Measurements from ENCODE around the gene KDM1B.
A peak's percentile ranks its signal among the peaks of the same experiment; 100 is the strongest.

KDM1B gene

GRCh38 chr6:18155150-18155863 lies at the start of gene KDM1B:
KDM1B (plus strand) TSS chr6:18155422; CDS start chr6:18159896, 4,474 bp downstream.
- peak; percentile 87 to 100 (median 98) for DNase-seq

GRCh38 chr6:18107061-18107460 lies 48.2 kb upstream of the KDM1B start:
- no peak for DNase-seq

DNA sequence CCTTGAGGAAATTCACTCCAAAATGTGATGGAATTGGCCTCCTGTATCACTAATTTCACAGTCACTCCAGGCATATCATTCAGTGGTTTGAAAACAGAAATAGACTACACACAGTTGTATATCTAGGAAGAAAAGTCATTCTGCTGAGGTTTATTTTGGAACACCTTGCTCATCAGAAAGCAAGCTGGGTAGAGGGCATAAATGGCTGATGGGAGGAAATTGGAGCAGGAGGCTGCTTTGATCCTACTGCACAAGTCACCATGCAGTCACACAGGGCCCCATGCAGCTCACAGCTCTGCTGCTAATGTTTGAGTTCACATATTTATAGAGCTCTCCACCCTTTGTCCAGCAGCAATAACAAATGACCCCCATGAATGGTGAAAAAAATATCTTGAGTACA lies 45.1 kb upstream of the KDM1B start:
- no peak for DNase-seq

- no peak for DNase-seq
Measured at GRCh38 chr6:18115356-18115755, 39.9 kb upstream of the KDM1B start.

DNA sequence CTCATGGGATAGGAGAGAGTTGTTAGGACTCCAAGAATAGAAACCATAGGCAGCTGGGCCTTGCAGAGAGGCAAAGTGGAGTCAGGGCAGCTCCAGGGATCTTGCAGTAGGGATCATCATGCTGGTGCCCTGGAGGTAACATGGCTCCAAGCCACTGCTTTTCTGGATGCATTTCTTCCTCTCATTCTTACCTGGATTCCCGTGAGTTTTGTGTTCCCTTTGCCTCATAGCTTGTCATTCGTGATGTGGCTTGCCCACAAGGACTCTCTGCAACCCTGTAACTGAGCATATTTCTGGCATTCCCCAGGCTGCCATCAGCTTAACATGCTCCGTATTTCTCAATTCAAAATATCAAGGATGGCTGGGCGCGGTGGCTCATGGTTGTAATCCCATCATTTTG lies 38.1 kb upstream of the KDM1B start:
- no peak for DNase-seq

- DNase-seq = no peak
Measured at GRCh38 chr6:18118330-18118729, 36.9 kb upstream of the KDM1B start.

- DNase-seq = no peak
Measured at GRCh38 chr6:18119236-18119635, 36.0 kb upstream of the KDM1B start.

DNA sequence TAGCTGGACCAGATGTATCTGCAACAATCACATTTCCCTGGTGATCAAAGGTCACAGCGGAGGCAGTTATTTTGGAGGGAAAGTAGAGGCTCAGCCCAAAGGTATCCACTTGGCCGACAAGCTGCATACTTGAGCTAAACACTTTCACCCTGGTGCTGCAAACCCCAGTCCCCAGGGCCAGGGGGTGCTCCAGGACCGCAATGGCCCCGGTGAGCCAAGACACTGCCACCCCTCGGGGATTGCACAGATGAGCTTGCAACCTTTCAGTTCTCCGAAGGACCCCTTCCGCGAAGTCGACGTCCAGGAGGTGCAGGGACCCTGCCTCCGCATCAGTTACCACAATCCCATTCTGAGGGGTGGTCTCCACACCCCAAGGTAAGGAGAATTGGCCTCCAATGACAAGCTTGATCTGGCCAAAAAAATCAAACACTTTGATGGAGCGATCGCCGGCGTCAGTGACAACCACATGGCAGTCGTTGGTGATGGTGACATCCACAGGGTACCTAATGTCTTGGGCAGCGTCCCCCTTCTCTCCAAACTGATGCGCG lies 33.6 kb upstream of the KDM1B start:
- DNase-seq = no peak

DNA sequence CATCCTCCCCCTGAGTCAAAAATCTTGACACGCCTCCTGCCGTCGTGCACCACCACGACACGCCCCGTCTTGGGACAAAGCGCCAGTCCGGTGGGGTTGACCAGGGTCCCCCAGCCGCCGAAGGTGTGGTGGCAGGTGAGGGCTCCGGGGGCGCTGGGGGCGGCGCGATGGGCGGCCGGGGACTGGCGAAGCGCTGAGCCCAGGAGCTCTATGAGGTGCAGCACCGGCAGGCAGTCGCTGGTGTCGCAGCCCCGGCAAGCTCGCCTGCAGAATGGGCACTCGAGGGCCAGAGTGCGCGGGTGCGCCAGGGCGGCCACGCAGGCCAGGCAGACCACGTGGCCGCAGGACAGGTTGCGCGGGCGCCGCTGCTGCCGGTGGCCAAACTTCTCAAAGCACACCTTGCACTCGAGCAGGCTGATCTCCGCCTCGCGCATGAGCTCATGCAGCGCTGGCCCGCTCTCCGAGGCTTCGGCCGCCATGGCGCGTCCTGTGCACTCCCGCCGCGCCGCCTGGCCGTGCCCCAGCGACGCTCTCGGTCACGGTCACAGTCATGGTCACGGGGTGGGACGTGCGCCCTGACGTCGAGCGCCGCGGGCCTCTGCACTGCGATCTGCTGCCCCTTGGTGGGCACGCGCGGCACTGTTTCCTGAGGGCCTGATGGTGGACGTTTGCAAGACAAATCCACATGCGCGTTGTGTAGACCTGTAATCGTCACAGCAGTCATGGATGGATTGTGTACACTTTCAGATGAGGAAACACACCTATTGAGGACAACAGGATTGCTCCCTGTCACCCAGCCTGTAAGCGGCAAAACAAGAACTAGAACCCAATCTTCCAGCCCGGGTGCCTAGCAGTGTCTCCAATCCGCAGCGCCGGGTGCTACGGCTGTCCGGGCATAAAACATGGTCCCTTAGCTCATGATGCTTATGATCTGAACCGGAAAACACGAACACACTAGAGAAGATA lies 32.8 kb upstream of the KDM1B start, which contains the start of gene NHLRC1:
NHLRC1 (minus strand) TSS at position 550 of the 966 bp plus-strand sequence; CDS start at position 479, 71 bp downstream.
- DNase-seq = peak in 55 of 56 donors; percentile 29 to 91 (median 78)

- DNase-seq = no peak
Measured at GRCh38 chr6:18126121-18126520, 29.1 kb upstream of the KDM1B start.

GRCh38 chr6:18132346-18132745 lies 22.9 kb upstream of the KDM1B start:
- DNase-seq = no peak

DNA sequence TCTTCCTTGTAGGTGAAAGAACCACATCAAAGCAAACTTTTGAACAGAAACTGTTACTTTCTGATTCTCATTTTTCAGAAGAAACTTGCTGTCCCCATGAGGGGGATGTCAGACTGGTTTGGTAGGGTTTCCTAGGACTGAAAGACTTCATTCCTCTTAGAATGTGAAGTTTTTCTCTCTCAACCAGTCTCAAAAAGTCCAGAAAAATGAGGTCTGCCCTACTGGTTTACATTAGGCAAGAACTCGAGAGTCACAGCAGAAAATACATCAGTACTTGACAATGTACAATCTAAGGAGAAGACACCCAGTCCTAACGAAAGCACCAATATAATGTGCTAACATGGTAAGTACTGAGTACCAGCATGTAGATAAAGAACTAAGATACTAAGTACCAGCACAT lies 20.1 kb upstream of the KDM1B start:
- DNase-seq = no peak

DNA sequence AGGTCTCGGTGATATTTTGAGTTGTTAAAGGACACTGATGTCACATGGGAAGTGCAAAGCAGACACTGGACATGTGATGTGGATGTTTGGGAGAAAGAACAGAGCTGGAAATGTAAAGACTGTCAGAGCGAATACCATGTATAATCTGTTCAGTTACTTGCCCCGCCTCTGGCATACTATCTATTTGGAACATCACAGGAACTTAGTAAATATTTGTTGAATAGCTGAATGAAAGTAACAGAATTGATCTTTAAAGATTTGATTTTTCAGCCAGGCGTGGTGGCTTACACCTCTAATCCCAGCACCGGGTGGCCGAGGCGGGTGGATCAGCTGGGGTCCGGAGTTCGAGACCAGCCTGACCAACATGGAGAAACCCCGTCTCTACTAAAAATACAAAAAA lies 19.0 kb upstream of the KDM1B start:
- no peak for DNase-seq

DNA sequence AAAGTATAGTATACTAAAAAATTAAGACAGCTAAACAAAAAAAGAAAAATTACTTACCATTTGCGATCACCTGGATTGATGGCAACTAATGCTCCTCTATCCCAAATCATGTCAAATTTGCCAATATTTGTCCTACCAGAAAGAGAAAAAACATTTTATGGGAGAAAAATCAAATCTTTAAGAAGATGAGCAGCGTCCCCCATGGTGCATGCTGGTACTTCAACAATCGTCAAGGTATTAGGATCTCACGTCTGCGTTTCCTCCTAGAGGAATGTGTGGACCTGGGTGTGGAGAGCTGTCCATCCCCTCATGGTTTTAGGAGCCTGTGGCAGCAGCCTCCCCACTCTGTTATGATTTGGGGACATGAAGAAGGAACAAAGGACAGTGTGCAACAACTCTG lies 16.3 kb upstream of the KDM1B start:
- DNase-seq = no peak

- DNase-seq = no peak
Measured at GRCh38 chr6:18139935-18140621, 15.1 kb upstream of the KDM1B start.

DNA sequence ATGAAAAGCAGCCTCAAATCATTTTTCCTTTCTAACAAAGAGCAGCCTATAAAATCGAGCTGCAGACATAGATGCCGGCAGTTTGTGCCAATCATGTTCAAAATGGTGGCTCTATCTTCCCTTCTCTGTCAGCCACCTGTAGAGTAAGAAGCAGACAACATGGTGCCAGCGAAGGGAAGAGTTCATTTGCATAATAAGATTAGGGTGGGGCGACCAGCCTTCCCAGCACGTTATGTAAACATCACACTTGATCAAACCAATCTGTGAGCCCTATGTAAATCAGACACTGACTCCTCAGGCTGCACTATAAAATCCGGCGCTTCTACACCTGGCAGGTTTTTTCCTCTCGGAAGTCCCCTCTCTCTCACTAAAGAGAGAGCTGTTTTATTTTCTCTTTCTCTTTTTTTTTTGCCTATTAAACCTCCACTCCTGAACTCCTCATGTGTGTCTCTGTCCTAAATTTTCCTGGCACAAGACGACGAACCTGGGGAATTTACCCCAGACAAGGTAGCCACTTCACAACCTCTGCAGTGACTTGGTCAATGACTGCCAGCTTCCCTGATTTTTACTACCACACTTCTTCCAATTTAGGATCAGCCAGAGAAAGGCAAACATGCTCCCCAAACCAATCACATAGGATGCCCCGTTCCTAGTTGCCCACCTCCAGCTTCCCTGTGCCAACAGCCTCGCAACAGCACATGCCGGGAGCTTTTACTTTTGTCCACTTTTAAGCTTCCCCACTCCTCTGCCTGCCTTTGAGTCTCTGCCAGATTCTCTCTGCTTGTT lies 13.2 kb upstream of the KDM1B start:
- no peak for DNase-seq

DNA sequence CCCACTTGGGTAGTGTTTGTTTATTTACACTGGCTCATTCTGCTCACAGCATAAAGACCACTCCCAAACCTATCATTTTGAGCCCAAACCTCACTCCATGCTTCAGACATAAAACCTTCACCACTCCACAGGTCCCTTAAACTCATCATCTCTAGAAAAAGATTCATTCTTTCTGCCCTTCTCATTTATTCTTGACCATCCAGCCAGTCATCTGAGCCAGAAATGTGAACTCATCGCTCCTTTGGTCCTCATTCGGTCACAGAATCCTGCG lies 12.7 kb upstream of the KDM1B start:
- no peak for DNase-seq

DNA sequence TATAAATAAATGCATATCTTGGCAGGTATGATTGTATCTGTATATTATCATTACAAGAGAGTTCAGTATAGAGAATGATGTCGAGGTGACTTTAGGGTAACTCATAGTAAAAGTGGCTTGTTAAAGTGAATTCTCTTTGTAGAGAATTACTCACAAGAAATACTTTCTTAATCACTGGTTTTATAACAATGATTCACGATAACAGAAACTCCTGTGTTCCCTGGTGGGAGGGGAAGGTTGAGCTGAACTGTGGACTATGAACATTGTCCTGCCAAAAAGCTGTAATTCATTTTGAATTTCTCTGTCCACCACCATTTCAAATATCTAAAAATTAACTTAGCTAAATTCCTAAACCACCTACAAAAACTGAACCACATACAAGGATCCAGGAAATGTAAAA lies 8.1 kb upstream of the KDM1B start:
- no peak for DNase-seq

DNA sequence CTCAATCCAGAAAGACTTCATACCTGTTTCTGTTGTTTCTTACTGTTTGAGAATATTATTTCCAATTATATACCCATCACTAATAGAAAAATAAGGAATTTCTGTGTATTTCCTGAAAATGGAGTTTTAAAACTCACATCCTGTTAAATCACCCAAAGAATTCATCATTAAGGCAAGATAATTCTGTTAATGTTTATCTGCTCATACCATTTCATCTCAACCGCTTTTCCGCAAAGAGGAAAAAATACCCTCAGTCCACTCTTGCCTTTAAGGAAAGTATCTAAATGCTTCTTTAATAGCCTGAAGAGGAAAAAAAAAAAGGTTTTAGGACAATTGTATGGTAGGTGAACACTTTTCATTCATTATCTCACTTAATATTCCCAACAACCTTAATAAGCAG lies 7.6 kb upstream of the KDM1B start:
- no peak for DNase-seq

- DNase-seq = no peak
Measured at GRCh38 chr6:18148304-18149025, 6.8 kb upstream of the KDM1B start.
